SK-N-SH treated with all-trans-retinoic acid at 6 μM for 48 hours (cell line): ENCODE measurements around the gene ARL17B.
"Not testable (repeated sequence)": the region's sequence is repeated elsewhere in the genome, so short reads cannot be mapped to it uniquely, and the experiment has no call there.

Experiments
- ATAC-seq: fragments of 200-7000 bp; cut with Tn5 transposase; 3 replicates; pipeline ENCODE4 v1.9.1; 2020; ENCODE audit warnings: mild to moderate bottlenecking, moderate library complexity
- ARNTL ChIP-seq: fragments of 450-650 bp; formaldehyde crosslinking; IDR thresholded peaks from 2 replicates; pipeline ENCODE4 v1.5.0; 2020; ENCODE audit warnings: low read depth, mild to moderate bottlenecking, moderate library complexity, borderline replicate concordance
- CSDC2 ChIP-seq: fragments of 250-450 bp; sonication (Bioruptor Pico); IDR thresholded peaks from 2 replicates; pipeline ENCODE4 v1.5.0; 2020; ENCODE audit warnings: mild to moderate bottlenecking, moderate library complexity
- CSRNP3 ChIP-seq: fragments of 250-450 bp; sonication (Bioruptor Pico); IDR thresholded peaks from 2 replicates; pipeline ENCODE4 v1.5.1; 2021; ENCODE audit warnings: mild to moderate bottlenecking, moderate library complexity
- ESRRG ChIP-seq: fragments of 250-450 bp; sonication (Bioruptor Pico); IDR thresholded peaks from 2 replicates; pipeline ENCODE4 v1.6.1; 2021; ENCODE audit warnings: mild to moderate bottlenecking
- OSR1 ChIP-seq: fragments of 250-450 bp; sonication (Bioruptor Pico); IDR thresholded peaks from 2 replicates; pipeline ENCODE4 v1.8.0; 2022; ENCODE audit warnings: moderate library complexity, mild to moderate bottlenecking, inconsistent platforms
- POU6F1 ChIP-seq: fragments of 250-450 bp; sonication (Bioruptor Pico); IDR thresholded peaks from 2 replicates; pipeline ENCODE4 v1.8.0; 2021; ENCODE audit warnings: low read depth, mild to moderate bottlenecking, moderate library complexity, borderline replicate concordance
- PPARA ChIP-seq: fragments of 250-450 bp; sonication (Bioruptor Pico); IDR thresholded peaks from 2 replicates; pipeline ENCODE4 v1.5.0; 2020; ENCODE audit warnings: mild to moderate bottlenecking, borderline replicate concordance
- RARB ChIP-seq: fragments of 250-450 bp; sonication (Bioruptor Pico); IDR thresholded peaks from 2 replicates; pipeline ENCODE4 v1.8.0; 2021; ENCODE audit warnings: mild to moderate bottlenecking, moderate library complexity
- SNAI2 ChIP-seq: fragments of 250-450 bp; sonication (Bioruptor Pico); IDR thresholded peaks from 2 replicates; pipeline ENCODE4 v1.5.0; 2020; ENCODE audit warnings: mild to moderate bottlenecking, moderate library complexity
- TCF4 ChIP-seq: fragments of 250-450 bp; sonication (Bioruptor Pico); IDR thresholded peaks from 2 replicates; pipeline ENCODE4 v1.8.0; 2021; ENCODE audit warnings: mild to moderate bottlenecking, moderate library complexity, borderline replicate concordance
- ZC3H10 ChIP-seq: fragments of 250-450 bp; sonication (Bioruptor Pico); IDR thresholded peaks from 2 replicates; pipeline ENCODE4 v1.5.1; 2021; ENCODE audit warnings: mild to moderate bottlenecking, moderate library complexity
- ZFP3 ChIP-seq: fragments of 250-450 bp; sonication (Bioruptor Pico); IDR thresholded peaks from 2 replicates; pipeline ENCODE4 v1.5.0; 2020; ENCODE audit warnings: mild to moderate bottlenecking, moderate library complexity
- ZFP30 ChIP-seq: fragments of 450-650 bp; formaldehyde crosslinking; IDR thresholded peaks from 2 replicates; pipeline ENCODE4 v1.5.0; 2022; ENCODE audit warnings: mild to moderate bottlenecking, moderate library complexity
- ZNF565 ChIP-seq: fragments of 450-650 bp; formaldehyde crosslinking; conservative IDR thresholded peaks from 2 replicates; pipeline ENCODE4 v1.5.0; 2020; ENCODE audit warnings: low read depth, mild to moderate bottlenecking, moderate library complexity
- ZNF70 ChIP-seq: fragments of 450-650 bp; formaldehyde crosslinking; IDR thresholded peaks from 2 replicates; pipeline ENCODE4 v1.5.0; 2020; ENCODE audit warnings: mild to moderate bottlenecking, moderate library complexity
- TF ChIP-seq, protein P1 (sequence below): fragments of 250-450 bp; sonication (Bioruptor Pico); IDR thresholded peaks from 2 replicates; pipeline ENCODE4 v1.8.0; 2020; ENCODE audit warnings: mild to moderate bottlenecking, moderate library complexity, borderline replicate concordance
- TF ChIP-seq, protein P2 (sequence below): fragments of 250-450 bp; sonication (Bioruptor Pico); IDR thresholded peaks from 2 replicates; pipeline ENCODE4 v1.5.0; 2020; ENCODE audit warnings: mild to moderate bottlenecking, moderate library complexity
- TF ChIP-seq, protein P3 (sequence below): fragments of 250-450 bp; sonication (Bioruptor Pico); IDR thresholded peaks from 2 replicates; pipeline ENCODE4 v1.5.1; 2020; ENCODE audit warnings: low read depth, mild to moderate bottlenecking, moderate library complexity

ARL17B gene

DNA sequence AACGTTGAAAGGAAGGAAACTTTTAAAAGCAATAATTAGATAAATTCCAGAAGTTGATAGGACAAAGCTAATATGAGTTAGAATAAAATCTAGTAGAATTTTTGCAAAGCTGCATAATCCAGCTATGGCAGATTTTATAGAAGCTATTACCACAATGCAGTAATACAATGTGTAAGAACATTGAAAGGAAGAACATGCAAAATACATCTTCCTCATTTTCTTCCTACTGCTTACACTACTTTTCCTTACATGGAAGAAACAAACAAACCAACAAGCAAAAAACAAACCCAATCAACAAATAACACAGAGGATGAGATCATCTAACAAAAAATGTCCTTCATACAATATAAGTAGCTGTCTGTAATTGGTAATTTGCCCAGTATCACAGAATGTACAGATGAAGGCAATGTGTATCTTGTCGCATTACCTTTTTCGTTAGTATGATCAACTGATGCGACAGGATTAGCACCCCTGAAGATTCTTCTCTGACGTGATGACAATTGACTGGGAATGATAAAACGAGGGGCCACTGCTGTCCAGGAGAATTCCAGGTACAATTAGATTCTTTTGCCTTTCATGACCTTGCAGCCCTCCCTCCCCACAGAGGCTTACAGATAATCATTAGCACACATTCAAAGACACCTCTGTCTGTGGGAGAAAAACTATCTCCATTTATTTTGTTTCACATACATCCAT lies 87.9 kb downstream of the ARL17B start (continued):
- TF ChIP-seq POU6F1 (CRISPR knock-in tag), result no peak

DNA sequence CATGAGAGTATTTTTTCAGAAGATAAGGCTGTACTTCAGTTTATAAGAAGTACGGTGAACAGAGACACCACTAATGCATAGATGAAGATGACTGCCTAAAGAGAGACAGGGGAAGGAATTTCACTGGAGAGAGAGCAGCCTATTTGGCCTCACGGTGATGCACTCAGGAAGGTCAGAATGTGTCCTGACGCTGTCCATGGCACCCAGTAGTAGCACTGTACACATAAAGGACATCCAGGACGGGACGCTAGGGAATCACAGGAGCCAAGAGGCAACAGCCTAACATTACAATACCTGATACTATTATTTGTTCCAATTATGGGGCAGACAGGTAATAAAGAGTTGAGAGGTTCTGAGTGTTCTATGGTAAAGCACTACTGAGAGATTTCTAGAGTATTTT lies 91.5 kb downstream of the ARL17B start:
- TF ChIP-seq ZC3H10 (CRISPR knock-in tag) (no peak), ESRRG (CRISPR knock-in tag) (no peak), CSRNP3 (CRISPR knock-in tag) (no peak), POU6F1 (CRISPR knock-in tag) (no peak), CSDC2 (no peak), ZNF70 (CRISPR knock-in tag) (no peak), ARNTL (CRISPR knock-in tag) (no peak), PPARA (no peak), SNAI2 (CRISPR knock-in tag) (no peak)
- TF ChIP-seq, protein P1, sequence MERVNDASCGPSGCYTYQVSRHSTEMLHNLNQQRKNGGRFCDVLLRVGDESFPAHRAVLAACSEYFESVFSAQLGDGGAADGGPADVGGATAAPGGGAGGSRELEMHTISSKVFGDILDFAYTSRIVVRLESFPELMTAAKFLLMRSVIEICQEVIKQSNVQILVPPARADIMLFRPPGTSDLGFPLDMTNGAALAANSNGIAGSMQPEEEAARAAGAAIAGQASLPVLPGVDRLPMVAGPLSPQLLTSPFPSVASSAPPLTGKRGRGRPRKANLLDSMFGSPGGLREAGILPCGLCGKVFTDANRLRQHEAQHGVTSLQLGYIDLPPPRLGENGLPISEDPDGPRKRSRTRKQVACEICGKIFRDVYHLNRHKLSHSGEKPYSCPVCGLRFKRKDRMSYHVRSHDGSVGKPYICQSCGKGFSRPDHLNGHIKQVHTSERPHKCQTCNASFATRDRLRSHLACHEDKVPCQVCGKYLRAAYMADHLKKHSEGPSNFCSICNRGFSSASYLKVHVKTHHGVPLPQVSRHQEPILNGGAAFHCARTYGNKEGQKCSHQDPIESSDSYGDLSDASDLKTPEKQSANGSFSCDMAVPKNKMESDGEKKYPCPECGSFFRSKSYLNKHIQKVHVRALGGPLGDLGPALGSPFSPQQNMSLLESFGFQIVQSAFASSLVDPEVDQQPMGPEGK (CRISPR knock-in tag), result no peak
- ATAC-seq, result no peak

GRCh38 chr17:46266656-46267544 lies 94.7 kb downstream of the ARL17B start:
- TF ChIP-seq, protein P2, sequence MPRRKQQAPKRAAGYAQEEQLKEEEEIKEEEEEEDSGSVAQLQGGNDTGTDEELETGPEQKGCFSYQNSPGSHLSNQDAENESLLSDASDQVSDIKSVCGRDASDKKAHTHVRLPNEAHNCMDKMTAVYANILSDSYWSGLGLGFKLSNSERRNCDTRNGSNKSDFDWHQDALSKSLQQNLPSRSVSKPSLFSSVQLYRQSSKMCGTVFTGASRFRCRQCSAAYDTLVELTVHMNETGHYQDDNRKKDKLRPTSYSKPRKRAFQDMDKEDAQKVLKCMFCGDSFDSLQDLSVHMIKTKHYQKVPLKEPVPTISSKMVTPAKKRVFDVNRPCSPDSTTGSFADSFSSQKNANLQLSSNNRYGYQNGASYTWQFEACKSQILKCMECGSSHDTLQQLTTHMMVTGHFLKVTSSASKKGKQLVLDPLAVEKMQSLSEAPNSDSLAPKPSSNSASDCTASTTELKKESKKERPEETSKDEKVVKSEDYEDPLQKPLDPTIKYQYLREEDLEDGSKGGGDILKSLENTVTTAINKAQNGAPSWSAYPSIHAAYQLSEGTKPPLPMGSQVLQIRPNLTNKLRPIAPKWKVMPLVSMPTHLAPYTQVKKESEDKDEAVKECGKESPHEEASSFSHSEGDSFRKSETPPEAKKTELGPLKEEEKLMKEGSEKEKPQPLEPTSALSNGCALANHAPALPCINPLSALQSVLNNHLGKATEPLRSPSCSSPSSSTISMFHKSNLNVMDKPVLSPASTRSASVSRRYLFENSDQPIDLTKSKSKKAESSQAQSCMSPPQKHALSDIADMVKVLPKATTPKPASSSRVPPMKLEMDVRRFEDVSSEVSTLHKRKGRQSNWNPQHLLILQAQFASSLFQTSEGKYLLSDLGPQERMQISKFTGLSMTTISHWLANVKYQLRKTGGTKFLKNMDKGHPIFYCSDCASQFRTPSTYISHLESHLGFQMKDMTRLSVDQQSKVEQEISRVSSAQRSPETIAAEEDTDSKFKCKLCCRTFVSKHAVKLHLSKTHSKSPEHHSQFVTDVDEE (CRISPR knock-in tag), result peak; percentile 90
- TF ChIP-seq TCF4 (CRISPR knock-in tag) (no peak), OSR1 (CRISPR knock-in tag) (no peak), SNAI2 (CRISPR knock-in tag) (peak; percentile 90), ZFP3 (0 out of 2 replicates have a peak, but pooled peaks have one; percentile 19), CSDC2 (peak; percentile 94), RARB (CRISPR knock-in tag) (no peak), ZFP30 (CRISPR knock-in tag) (peak; percentile 47; the same call in 1 of the 2 replicates), PPARA (peak; percentile 75; the same call in 1 of the 2 replicates), ZNF565 (CRISPR knock-in tag) (no peak; the same call in 1 of the 2 replicates), ARNTL (CRISPR knock-in tag) (no peak)
- TF ChIP-seq, protein P3, sequence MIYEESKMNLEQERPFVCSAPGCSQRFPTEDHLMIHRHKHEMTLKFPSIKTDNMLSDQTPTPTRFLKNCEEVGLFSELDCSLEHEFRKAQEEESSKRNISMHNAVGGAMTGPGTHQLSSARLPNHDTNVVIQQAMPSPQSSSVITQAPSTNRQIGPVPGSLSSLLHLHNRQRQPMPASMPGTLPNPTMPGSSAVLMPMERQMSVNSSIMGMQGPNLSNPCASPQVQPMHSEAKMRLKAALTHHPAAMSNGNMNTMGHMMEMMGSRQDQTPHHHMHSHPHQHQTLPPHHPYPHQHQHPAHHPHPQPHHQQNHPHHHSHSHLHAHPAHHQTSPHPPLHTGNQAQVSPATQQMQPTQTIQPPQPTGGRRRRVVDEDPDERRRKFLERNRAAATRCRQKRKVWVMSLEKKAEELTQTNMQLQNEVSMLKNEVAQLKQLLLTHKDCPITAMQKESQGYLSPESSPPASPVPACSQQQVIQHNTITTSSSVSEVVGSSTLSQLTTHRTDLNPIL (CRISPR knock-in tag), result no peak
- peak; percentile 88 for ATAC-seq

- not testable (repeated sequence) for ATAC-seq
Observed at GRCh38 chr17:46266063-46266655, 95.4 kb downstream of the ARL17B start.
